Large intestine (tissue), 3 donors: ENCODE measurements around the gene ZCCHC7. TPM values are rescaled to one million over a fixed set of nuclear protein-coding genes. Genes with fewer than 3 reads are reported as not detected.

Experiments used
- DNase-seq, 2 donors: peaks; one replicate each; pipeline versions ENCODE4 v3.0.0 to v3.0.0-alpha.2; 2013
- H3K27ac ChIP-seq: one replicate; pipeline ENCODE4 v1.5.1; 2013; ENCODE audit warnings: low read length
- H3K27me3 ChIP-seq: 2 replicates; pipeline ENCODE4 v1.6.1; 2013; ENCODE audit warnings: low read length; ENCODE audit not compliant: control insufficient read depth, insufficient read depth
- H3K36me3 ChIP-seq: 2 replicates; pipeline ENCODE4 v1.6.1; 2013; ENCODE audit warnings: low read length; ENCODE audit not compliant: control insufficient read depth, insufficient read depth
- H3K4me1 ChIP-seq: one replicate; pipeline ENCODE4 v1.6.1; 2013; ENCODE audit warnings: low read length; ENCODE audit not compliant: control insufficient read depth, insufficient read depth
- H3K4me3 ChIP-seq: one replicate; pipeline ENCODE4 v1.5.1; 2013; ENCODE audit warnings: low read length
- H3K9me3 ChIP-seq: one replicate; pipeline ENCODE4 v1.6.1; 2013; ENCODE audit warnings: mild to moderate bottlenecking, low read depth, low read length, moderate library complexity; ENCODE audit not compliant: control insufficient read depth
- WGBS: methylation state at CpG from one replicate; pipeline ENCODE4 v1.1.5; 2013; ENCODE audit warnings: low lambda C conversion rate; ENCODE audit not compliant: insufficient coverage; 5-methylcytosine and 5-hydroxymethylcytosine counted together
- polyA plus RNA-seq: library from polyadenylated mRNA; unstranded; fragments of 120-200 nt; gene quantifications from one replicate; pipeline ENCODE4 v1.2.1, GENCODE V29; 2013

ZCCHC7 gene
- polyA plus RNA-seq, 1 donor = 15.0 TPM

- Histone ChIP-seq H3K36me3 (no peaks in the 10 kb centered on the region), H3K27ac (no peak overlapping the region), H3K27me3 (no peaks in the 10 kb centered on the region), H3K4me1 (no peaks in the 10 kb centered on the region), H3K4me3 (no peak overlapping the region), H3K9me3 (no peaks in the 10 kb centered on the region)
- no CpG with 5 or more reads among the region's 11 CpGs for WGBS
- no peak for DNase-seq
Measured at GRCh38 chr9:37381094-37381741, 260.8 kb downstream of the ZCCHC7 start.

GRCh38 chr9:37382161-37382981, 262.0 kb downstream of the ZCCHC7 start:
- DNase-seq = no peak
- 83% methylated on average over 1 of the region's 14 CpGs for WGBS
- H3K9me3 ChIP-seq = no peaks in the 10 kb centered on the region
- no peaks in the 10 kb centered on the region for H3K36me3 ChIP-seq
- H3K27me3 ChIP-seq = no peaks in the 10 kb centered on the region
- H3K4me1 ChIP-seq = no peaks in the 10 kb centered on the region
- no peak overlapping the region for H3K4me3 ChIP-seq
- no peak overlapping the region for H3K27ac ChIP-seq

- H3K36me3 ChIP-seq = no peaks in the 10 kb centered on the region
- no CpG with 5 or more reads among the region's 5 CpGs for WGBS
- no peak for DNase-seq
- H3K4me3 ChIP-seq = no peak overlapping the region
- H3K27ac ChIP-seq = no peak overlapping the region
- no peaks in the 10 kb centered on the region for H3K4me1 ChIP-seq
- no peaks in the 10 kb centered on the region for H3K9me3 ChIP-seq
- no peaks in the 10 kb centered on the region for H3K27me3 ChIP-seq
Measured at GRCh38 chr9:37382982-37383357, 262.6 kb downstream of the ZCCHC7 start.

GRCh38 chr9:37383393-37383792, 263.0 kb downstream of the ZCCHC7 start:
- DNase-seq = no peak
- H3K4me1 ChIP-seq = no peaks in the 10 kb centered on the region
- WGBS = no CpG with 5 or more reads among the region's 6 CpGs
- H3K36me3 ChIP-seq = no peaks in the 10 kb centered on the region
- no peak overlapping the region for H3K27ac ChIP-seq
- no peak overlapping the region for H3K4me3 ChIP-seq
- H3K9me3 ChIP-seq = no peaks in the 10 kb centered on the region
- H3K27me3 ChIP-seq = no peaks in the 10 kb centered on the region

GRCh38 chr9:37383876-37384746, 263.7 kb downstream of the ZCCHC7 start:
- H3K4me3 ChIP-seq = no peak overlapping the region
- H3K27me3 ChIP-seq = no peaks in the 10 kb centered on the region
- no peaks in the 10 kb centered on the region for H3K4me1 ChIP-seq
- no CpG with 5 or more reads among the region's 12 CpGs for WGBS
- DNase-seq = no peak
- H3K36me3 ChIP-seq = no peaks in the 10 kb centered on the region
- no peaks in the 10 kb centered on the region for H3K9me3 ChIP-seq
- H3K27ac ChIP-seq = no peak overlapping the region

GRCh38 chr9:37385286-37385685, 264.9 kb downstream of the ZCCHC7 start:
- no peak overlapping the region for H3K27ac ChIP-seq
- no CpG with 5 or more reads among the region's 6 CpGs for WGBS
- DNase-seq = no peak
- H3K9me3 ChIP-seq = no peaks in the 10 kb centered on the region
- no peaks in the 10 kb centered on the region for H3K4me1 ChIP-seq
- H3K4me3 ChIP-seq = no peak overlapping the region
- H3K36me3 ChIP-seq = no peaks in the 10 kb centered on the region
- no peaks in the 10 kb centered on the region for H3K27me3 ChIP-seq

GRCh38 chr9:37386988-37387387, 266.6 kb downstream of the ZCCHC7 start:
- H3K4me3 ChIP-seq = no peak overlapping the region
- no peaks in the 10 kb centered on the region for H3K9me3 ChIP-seq
- 90% methylated on average over 2 of the region's 10 CpGs for WGBS
- no peaks in the 10 kb centered on the region for H3K4me1 ChIP-seq
- no peak for DNase-seq
- no peaks in the 10 kb centered on the region for H3K36me3 ChIP-seq
- no peaks in the 10 kb centered on the region for H3K27me3 ChIP-seq
- H3K27ac ChIP-seq = no peak overlapping the region

GRCh38 chr9:37390759-37391158, 270.4 kb downstream of the ZCCHC7 start:
- WGBS = 80% methylated on average over 1 of the region's 7 CpGs
- DNase-seq = peak; percentile 47 to 52
- no peaks in the 10 kb centered on the region for H3K36me3 ChIP-seq
- no peaks in the 10 kb centered on the region for H3K27me3 ChIP-seq
- H3K27ac ChIP-seq = no peak overlapping the region
- H3K9me3 ChIP-seq = no peaks in the 10 kb centered on the region
- H3K4me3 ChIP-seq = no peak overlapping the region
- no peaks in the 10 kb centered on the region for H3K4me1 ChIP-seq

- no peaks in the 10 kb centered on the region for H3K9me3 ChIP-seq
- whole genome bisulfite sequencing = no CpG with 5 or more reads among the region's 8 CpGs
- no peaks in the 10 kb centered on the region for H3K27me3 ChIP-seq
- no peaks in the 10 kb centered on the region for H3K36me3 ChIP-seq
- no peak overlapping the region for H3K4me3 ChIP-seq
- H3K4me1 ChIP-seq = no peaks in the 10 kb centered on the region
- DNase-seq = no peak
- H3K27ac ChIP-seq = no peak overlapping the region
Measured at GRCh38 chr9:37392272-37392671, 271.9 kb downstream of the ZCCHC7 start.

GRCh38 chr9:37395229-37395628, 274.9 kb downstream of the ZCCHC7 start:
- WGBS = no CpG with 5 or more reads among the region's 12 CpGs
- no peak overlapping the region for H3K27ac ChIP-seq

More at GRCh38 chr9:37395229-37395628, 274.9 kb downstream of the ZCCHC7 start:
- no peak for DNase-seq
- H3K36me3 ChIP-seq = no peaks in the 10 kb centered on the region
- no peaks in the 10 kb centered on the region for H3K4me1 ChIP-seq
- H3K9me3 ChIP-seq = no peaks in the 10 kb centered on the region
- no peak overlapping the region for H3K4me3 ChIP-seq
- H3K27me3 ChIP-seq = no peaks in the 10 kb centered on the region
